Gastrocnemius medialis (tissue), 4 donors: ENCODE results near the gene PDE8A. TPM values are rescaled to one million over a fixed set of nuclear protein-coding genes. Genes with fewer than 3 reads are reported as not detected.

Source experiments
- ATAC-seq, 2 donors: fragments of 150-250 bp; one replicate each; pipeline ENCODE4 v1.9.1; 2016
- DNase-seq, 2 donors: peaks; one replicate each; pipeline ENCODE4 v3.0.0-alpha.2; 2019
- H3K27ac ChIP-seq, 4 donors: fragments of 200-600 bp; sonication (generic); 1 replicate in 1 of 4; 2 replicates in 3 of 4; pipeline ENCODE4 v1.5.1; 2016 to 2018; ENCODE audit warnings: mild to moderate bottlenecking in 2 of 4, moderate library complexity in 1 of 4
- H3K27me3 ChIP-seq, 3 donors: fragments of 200-600 bp; sonication (generic) in 2 of 3; 1 replicate in 1 of 3; 2 replicates in 2 of 3; pipeline versions ENCODE4 v1.5.1 to v1.6.0; 2016 to 2019; ENCODE audit warnings: mild to moderate bottlenecking in 1 of 3, moderate library complexity in 1 of 3
- H3K36me3 ChIP-seq, 2 donors: fragments of 200-600 bp; sonication (generic) in 1 of 2; one replicate each; pipeline ENCODE4 v1.5.1; 2017 to 2018
- H3K4me1 ChIP-seq, 2 donors: fragments of 200-600 bp; sonication (generic) in 1 of 2; one replicate each; pipeline ENCODE4 v1.5.1; 2016 to 2017; ENCODE audit warnings: mild to moderate bottlenecking in 2 of 2
- H3K4me3 ChIP-seq, 4 donors: fragments of 200-600 bp; sonication (generic) in 3 of 4; 1 replicate in 1 of 4; 2 replicates in 3 of 4; pipeline ENCODE4 v1.5.1; 2016 to 2019; ENCODE audit warnings: mild to moderate bottlenecking in 2 of 4
- H3K9me3 ChIP-seq, 3 donors: fragments of 200-600 bp; sonication (generic) in 2 of 3; 1 replicate in 1 of 3; 2 replicates in 2 of 3; pipeline ENCODE4 v1.5.1; 2016 to 2019
- POLR2A ChIP-seq, 2 donors: fragments of 450-650 bp; IDR thresholded peaks; one replicate each; pipeline ENCODE4 v1.6.1; 2017; ENCODE audit warnings: antibody characterized with exemption in 2 of 2, mild to moderate bottlenecking in 2 of 2, moderate library complexity in 2 of 2
- in situ Hi-C, 4 donors: fragments of 200-750 bp; cut with MboI; loops; one replicate each; pipeline versions ENCODE4 v1.15.0 to v1.8.0; 2017; ENCODE audit warnings: low sequenced_read_pairs in 4 of 4
- intact Hi-C: fragments of 100-400 bp; cut with DNase I; formaldehyde crosslinking; loops from one replicate; pipeline ENCODE4 v1.15.1; 2023; ENCODE audit warnings: low total_unique reads
- total RNA-seq, 4 donors: library from RNA; depleted of rRNA; stranded (reverse); fragments of >200 nt; gene quantifications; one replicate each; pipeline versions ENCODE4 v1.1.0 to v1.2.3, GENCODE V29; 2016
- TF ChIP-seq, protein P1 (sequence below), 5 experiments: fragments of 450-650 bp in 3 of 5; fragments of 200-600 bp in 2 of 5; sonication (generic) in 2 of 5; IDR thresholded peaks in 4 of 5; conservative IDR thresholded peaks in 1 of 5; 1 replicate in 4 of 5; 2 replicates in 1 of 5; pipeline ENCODE4 v1.5.1; 2016 to 2019; ENCODE audit warnings: antibody characterized with exemption in 5 of 5, mild to moderate bottlenecking in 3 of 5, moderate library complexity in 3 of 5

Gene PDE8A
- total RNA-seq, 4 donors from 2014 or later, result 6.3 to 20.6 (median 13.9) TPM

DNA sequence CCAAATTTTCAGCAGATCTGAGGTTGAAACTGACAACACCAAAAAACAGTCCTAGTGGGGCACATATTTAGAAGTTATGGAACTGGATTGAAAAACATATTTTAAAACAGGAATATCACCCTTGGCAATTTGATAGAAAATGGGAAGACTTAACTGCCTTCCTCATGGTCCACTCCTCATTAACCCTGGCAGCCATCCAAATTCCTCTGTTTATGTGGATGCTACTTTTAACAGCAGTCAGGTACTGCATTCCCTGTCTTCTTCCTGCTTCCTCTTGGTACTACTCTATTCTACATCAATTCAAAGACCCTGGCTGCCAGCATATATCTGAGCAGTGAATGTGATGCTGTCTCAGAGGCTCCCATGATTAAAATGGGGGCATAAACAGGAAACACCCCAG lies 54.3 kb downstream of the PDE8A start:
- TF ChIP-seq POLR2A (IDR thresholded peaks at IDR 0.05), result no peak
- TF ChIP-seq, protein P1, sequence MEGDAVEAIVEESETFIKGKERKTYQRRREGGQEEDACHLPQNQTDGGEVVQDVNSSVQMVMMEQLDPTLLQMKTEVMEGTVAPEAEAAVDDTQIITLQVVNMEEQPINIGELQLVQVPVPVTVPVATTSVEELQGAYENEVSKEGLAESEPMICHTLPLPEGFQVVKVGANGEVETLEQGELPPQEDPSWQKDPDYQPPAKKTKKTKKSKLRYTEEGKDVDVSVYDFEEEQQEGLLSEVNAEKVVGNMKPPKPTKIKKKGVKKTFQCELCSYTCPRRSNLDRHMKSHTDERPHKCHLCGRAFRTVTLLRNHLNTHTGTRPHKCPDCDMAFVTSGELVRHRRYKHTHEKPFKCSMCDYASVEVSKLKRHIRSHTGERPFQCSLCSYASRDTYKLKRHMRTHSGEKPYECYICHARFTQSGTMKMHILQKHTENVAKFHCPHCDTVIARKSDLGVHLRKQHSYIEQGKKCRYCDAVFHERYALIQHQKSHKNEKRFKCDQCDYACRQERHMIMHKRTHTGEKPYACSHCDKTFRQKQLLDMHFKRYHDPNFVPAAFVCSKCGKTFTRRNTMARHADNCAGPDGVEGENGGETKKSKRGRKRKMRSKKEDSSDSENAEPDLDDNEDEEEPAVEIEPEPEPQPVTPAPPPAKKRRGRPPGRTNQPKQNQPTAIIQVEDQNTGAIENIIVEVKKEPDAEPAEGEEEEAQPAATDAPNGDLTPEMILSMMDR (IDR thresholded peaks at IDR 0.05 in 4 of 5, conservative IDR thresholded peaks at IDR 0.05 in 1 of 5), result no peak
- Histone ChIP-seq H3K9me3 (no peaks in the 10 kb centered on the region), H3K27ac (no peak overlapping the region), H3K27me3 (no peaks in the 10 kb centered on the region), H3K4me3 (no peak overlapping the region), H3K4me1 (peaks cover 10 to 24% of the 10 kb centered on the region in 2 donors), H3K36me3 (no peaks in the 10 kb centered on the region)
- in situ Hi-C loops (no loop called here), intact Hi-C loops (no loop called here)
- DNase-seq (no peak), ATAC-seq (no peak)

DNA sequence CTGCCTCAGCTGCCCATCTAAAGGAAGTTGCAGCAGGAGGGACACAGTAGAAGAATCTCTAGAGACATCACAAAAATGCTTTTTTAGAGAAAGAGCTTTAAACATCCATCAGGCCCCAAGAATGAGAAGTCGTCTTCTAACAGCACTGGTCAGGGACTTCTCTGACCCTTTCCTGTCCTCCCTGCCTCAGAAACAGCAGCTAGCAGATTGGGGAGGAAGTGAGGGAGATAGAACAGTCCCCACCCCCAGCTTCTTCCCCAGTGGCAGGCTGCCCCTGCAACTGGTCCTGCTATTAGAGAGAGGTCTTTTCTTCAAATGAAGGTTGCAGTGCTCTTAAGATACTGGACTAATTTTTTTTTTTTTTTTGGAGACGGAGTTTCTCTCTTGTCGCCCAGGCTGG lies 55.1 kb downstream of the PDE8A start:
- Histone ChIP-seq H3K27ac (no peak overlapping the region), H3K4me1 (peaks cover 10 to 17% of the 10 kb centered on the region in 2 donors), H3K4me3 (no peak overlapping the region), H3K36me3 (no peaks in the 10 kb centered on the region), H3K9me3 (no peaks in the 10 kb centered on the region), H3K27me3 (no peaks in the 10 kb centered on the region)
- TF ChIP-seq, protein P1 (IDR thresholded peaks at IDR 0.05 in 4 of 5, conservative IDR thresholded peaks at IDR 0.05 in 1 of 5), result no peak
- no peak for TF ChIP-seq POLR2A (IDR thresholded peaks at IDR 0.05)
- intact Hi-C loops (no loop called here), in situ Hi-C loops (no loop called here)
- ATAC-seq (peak in 1 of 2 donors; percentile 46), DNase-seq (no peak)

DNA sequence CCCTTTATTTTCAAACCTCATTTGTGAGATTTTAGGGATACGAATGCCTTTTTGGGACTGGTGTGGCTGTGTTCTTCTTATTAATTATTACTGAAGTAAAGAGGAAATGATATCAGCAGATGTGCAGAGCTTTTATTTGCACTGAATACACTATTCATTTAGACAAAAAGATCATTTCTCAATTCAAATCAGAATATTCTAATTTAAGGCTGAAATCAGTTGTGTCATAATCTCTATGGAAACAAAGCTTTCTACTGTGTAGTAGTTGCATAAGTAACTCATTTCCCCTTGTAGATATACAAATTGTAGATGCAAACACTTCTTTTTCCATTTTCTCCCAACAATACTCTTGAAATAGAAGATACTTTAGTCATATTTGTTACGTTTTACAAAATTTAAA lies 56.0 kb downstream of the PDE8A start:
- no peaks in the 10 kb centered on the region for H3K27me3 ChIP-seq
- no peaks in the 10 kb centered on the region for H3K9me3 ChIP-seq
- no peaks in the 10 kb centered on the region for H3K36me3 ChIP-seq
- H3K4me3 ChIP-seq, result no peak overlapping the region
- in situ Hi-C loops (no loop called here), intact Hi-C loops (no loop called here)
- H3K4me1 ChIP-seq, result peaks cover 8 to 10% of the 10 kb centered on the region in 2 donors
- no peak overlapping the region for H3K27ac ChIP-seq
- TF ChIP-seq POLR2A (IDR thresholded peaks at IDR 0.05), result no peak
- TF ChIP-seq, protein P1 (IDR thresholded peaks at IDR 0.05 in 4 of 5, conservative IDR thresholded peaks at IDR 0.05 in 1 of 5), result no peak
- no peak for DNase-seq
- no peak for ATAC-seq

DNA sequence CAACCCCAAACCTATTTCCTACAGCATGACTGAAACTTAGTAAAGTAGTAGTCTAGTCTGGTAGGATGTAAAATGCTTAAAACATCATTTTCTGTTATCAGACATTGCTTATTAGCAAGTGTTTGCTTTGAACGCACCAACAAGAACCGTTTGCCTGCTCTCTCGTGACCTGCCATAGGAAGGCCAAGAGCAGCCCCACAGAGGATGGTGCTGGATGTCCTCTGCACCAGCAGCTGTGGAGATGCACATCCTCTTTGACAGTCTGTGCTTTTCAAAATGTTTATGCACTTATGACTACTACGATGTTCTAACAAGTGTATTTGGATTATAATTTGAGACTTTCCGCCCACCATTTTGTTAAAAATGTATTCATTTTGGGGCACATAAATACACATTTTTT lies 59.6 kb downstream of the PDE8A start:
- intact Hi-C loops, result loop anchor here (10.0 kb wide), 1 partner anchor 456 kb away; no protein-coding TSS in a partner anchor
- peaks cover 3 to 8% of the 10 kb centered on the region in 2 donors for H3K4me1 ChIP-seq
- no peak overlapping the region for H3K4me3 ChIP-seq
- no peak overlapping the region for H3K27ac ChIP-seq
- TF ChIP-seq, protein P1 (IDR thresholded peaks at IDR 0.05 in 4 of 5, conservative IDR thresholded peaks at IDR 0.05 in 1 of 5), result no peak
- no peak for TF ChIP-seq POLR2A (IDR thresholded peaks at IDR 0.05)
- H3K9me3 ChIP-seq, result no peaks in the 10 kb centered on the region
- in situ Hi-C loops, result loop anchor here in 3 of 4 donors (5.0 to 10.0 kb wide), 4 partner anchors 84 to 456 kb away; no protein-coding TSS in a partner anchor
- H3K36me3 ChIP-seq, result no peaks in the 10 kb centered on the region
- ATAC-seq (no peak), DNase-seq (no peak)
- H3K27me3 ChIP-seq, result no peaks in the 10 kb centered on the region
